Uterus (tissue), 2 donors: Measurements from ENCODE around the gene TAP1.

ENCODE experiments used
- POLR2A ChIP-seq, 2 donors: fragments of 450-650 bp; IDR thresholded peaks; one replicate each; pipeline ENCODE4 v1.6.1; 2016; ENCODE audit warnings: antibody characterized with exemption in 2 of 2, mild to moderate bottlenecking in 1 of 2, moderate library complexity in 1 of 2
- TF ChIP-seq, protein P1 (sequence below), 4 experiments: fragments of 200-600 bp in 2 of 4; fragments of 450-650 bp in 2 of 4; sonication (generic) in 2 of 4; IDR thresholded peaks; one replicate each; pipeline ENCODE4 v1.5.1; 2016 to 2019; ENCODE audit warnings: antibody characterized with exemption in 4 of 4, mild to moderate bottlenecking in 2 of 4, moderate library complexity in 1 of 4

DNA sequence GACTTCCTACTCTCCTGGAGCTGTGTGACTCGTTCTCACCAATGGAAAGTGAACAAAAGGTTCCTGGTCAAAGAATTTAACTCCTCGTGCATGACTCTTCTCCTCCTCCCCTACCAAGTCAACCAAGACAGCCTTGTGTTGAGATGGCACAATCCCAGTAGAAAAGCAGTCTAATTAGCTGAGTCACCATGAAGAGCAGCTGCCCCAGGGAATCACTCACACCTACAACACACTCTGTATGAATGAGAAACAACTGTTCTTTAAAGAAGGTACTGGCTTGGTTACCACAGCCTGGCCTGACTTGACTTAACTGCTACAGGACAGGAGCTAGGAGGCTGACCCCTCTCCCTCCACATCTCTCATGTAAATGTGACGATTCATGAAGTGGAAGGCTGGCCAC lies 33.8 kb downstream of the TAP1 start:
- TF ChIP-seq, protein P1, sequence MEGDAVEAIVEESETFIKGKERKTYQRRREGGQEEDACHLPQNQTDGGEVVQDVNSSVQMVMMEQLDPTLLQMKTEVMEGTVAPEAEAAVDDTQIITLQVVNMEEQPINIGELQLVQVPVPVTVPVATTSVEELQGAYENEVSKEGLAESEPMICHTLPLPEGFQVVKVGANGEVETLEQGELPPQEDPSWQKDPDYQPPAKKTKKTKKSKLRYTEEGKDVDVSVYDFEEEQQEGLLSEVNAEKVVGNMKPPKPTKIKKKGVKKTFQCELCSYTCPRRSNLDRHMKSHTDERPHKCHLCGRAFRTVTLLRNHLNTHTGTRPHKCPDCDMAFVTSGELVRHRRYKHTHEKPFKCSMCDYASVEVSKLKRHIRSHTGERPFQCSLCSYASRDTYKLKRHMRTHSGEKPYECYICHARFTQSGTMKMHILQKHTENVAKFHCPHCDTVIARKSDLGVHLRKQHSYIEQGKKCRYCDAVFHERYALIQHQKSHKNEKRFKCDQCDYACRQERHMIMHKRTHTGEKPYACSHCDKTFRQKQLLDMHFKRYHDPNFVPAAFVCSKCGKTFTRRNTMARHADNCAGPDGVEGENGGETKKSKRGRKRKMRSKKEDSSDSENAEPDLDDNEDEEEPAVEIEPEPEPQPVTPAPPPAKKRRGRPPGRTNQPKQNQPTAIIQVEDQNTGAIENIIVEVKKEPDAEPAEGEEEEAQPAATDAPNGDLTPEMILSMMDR (IDR thresholded peaks at IDR 0.05): no peak
- TF ChIP-seq POLR2A (IDR thresholded peaks at IDR 0.05): no peak
